Rectal smooth muscle tissue (tissue), 1 donor: ENCODE data around the gene WDR33.

Experiments used
- H3K27ac ChIP-seq: one replicate; pipeline ENCODE4 v1.7.0; 2013; ENCODE audit warnings: low read depth, low read length, inconsistent platforms
- H3K27me3 ChIP-seq: one replicate; pipeline ENCODE4 v1.7.0; 2013; ENCODE audit warnings: low read length; ENCODE audit not compliant: control insufficient read depth, insufficient read depth
- H3K36me3 ChIP-seq: one replicate; pipeline ENCODE4 v1.7.0; 2013; ENCODE audit warnings: low read length; ENCODE audit not compliant: control insufficient read depth, insufficient read depth
- H3K4me1 ChIP-seq: one replicate; pipeline ENCODE4 v1.7.0; 2013; ENCODE audit warnings: low read length; ENCODE audit not compliant: control insufficient read depth, insufficient read depth
- H3K4me3 ChIP-seq: one replicate; pipeline ENCODE4 v1.7.0; 2013; ENCODE audit warnings: low read length
- H3K9ac ChIP-seq: one replicate; pipeline ENCODE4 v1.7.0; 2013; ENCODE audit warnings: low read length

Gene WDR33

GRCh38 chr2:127690696-127691095 lies 120.3 kb downstream of the WDR33 start:
- H3K27me3 ChIP-seq: no peaks in the 10 kb centered on the region
- H3K4me3 ChIP-seq: no peak overlapping the region
- H3K9ac ChIP-seq: no peak overlapping the region
- no peaks in the 10 kb centered on the region for H3K36me3 ChIP-seq
- H3K4me1 ChIP-seq: no peaks in the 10 kb centered on the region
- no peak overlapping the region for H3K27ac ChIP-seq

DNA sequence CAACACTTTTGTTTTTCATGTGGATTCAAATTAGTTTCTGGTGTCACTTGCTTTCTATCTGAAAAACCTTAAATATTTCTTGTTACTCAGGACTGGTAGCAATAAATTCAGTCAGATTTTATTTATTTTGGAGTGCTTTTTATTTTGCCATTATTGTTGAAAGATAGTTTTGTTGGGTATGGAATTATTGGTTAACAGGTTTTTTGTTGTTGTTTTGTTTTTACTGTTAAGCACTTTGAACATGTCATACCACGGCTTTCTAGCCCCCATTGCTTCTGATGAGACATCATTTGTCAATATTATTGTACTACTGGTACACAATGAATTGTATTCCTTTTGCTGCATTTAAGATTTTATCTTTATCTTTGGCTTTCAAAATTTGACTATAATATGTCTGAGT lies 122.6 kb downstream of the WDR33 start:
- Histone ChIP-seq H3K36me3 (no peaks in the 10 kb centered on the region), H3K9ac (no peak overlapping the region), H3K27ac (no peak overlapping the region), H3K27me3 (no peaks in the 10 kb centered on the region), H3K4me3 (no peak overlapping the region), H3K4me1 (peaks cover 6% of the 10 kb centered on the region)

DNA sequence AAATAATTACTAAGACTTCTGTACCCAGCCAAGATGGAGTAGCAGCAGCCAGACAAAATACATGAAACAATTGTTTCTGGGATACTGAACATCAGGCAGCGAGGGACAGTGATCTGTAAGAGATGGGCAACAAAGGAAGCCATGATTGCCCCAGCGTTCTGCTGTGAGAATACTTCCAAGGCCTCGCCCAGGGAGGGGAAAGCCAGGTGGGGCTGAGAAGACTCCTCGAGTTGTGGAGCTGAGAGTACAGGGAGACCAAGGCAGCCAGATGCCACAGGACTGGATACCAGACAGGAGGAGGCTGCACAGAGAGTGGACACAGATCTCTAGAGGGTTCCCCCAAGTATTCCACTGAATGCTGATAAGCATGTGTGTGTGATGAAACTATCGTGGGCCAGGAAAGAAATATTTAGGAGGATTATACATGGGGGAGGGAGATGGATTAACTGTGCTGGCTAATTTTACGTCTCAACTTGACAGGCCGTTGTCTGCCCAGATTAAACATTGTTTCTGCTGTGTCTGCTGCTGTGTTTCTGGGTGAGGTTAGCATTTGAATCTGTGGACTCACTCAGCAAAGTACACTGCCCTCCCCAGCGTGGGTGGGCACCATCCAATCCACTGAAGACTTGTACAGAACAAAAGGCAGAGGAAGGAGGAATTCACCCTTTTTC lies 125.4 kb downstream of the WDR33 start:
- no peak overlapping the region for H3K9ac ChIP-seq
- no peaks in the 10 kb centered on the region for H3K27me3 ChIP-seq
- H3K4me1 ChIP-seq: peaks cover 27% of the 10 kb centered on the region
- peak overlapping the region; percentile 53 for H3K27ac ChIP-seq
- H3K4me3 ChIP-seq: no peak overlapping the region
- H3K36me3 ChIP-seq: no peaks in the 10 kb centered on the region

DNA sequence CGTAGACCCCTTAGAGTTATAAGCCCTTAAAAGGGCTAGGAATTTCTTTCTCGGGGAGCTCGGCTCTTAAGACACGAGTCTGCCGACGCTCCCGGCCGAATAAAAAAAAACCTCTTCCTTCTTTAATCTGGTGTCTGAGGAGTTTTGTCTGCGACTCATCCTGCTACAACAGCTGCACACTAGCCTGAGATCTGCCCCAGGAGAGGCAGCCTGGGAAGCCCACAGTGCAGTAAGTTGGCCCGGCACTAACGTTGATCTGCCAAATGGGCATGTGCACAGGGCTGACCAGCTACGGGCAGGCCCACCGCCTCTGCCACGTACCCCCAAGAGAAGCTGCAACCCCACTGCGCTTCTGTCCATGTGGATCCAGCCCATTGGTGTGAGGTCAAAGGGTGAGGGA lies 127.2 kb downstream of the WDR33 start:
- H3K27me3 ChIP-seq: no peaks in the 10 kb centered on the region

GRCh38 chr2:127683056-127683455 lies 127.9 kb downstream of the WDR33 start:
- H3K4me3 ChIP-seq: no peak overlapping the region
- no peaks in the 10 kb centered on the region for H3K27me3 ChIP-seq
- H3K9ac ChIP-seq: no peak overlapping the region
- H3K36me3 ChIP-seq: no peaks in the 10 kb centered on the region
- peaks cover 27% of the 10 kb centered on the region for H3K4me1 ChIP-seq
- peak overlapping the region; percentile 93 for H3K27ac ChIP-seq

More for the DNA sequence above, 127.2 kb downstream of the WDR33 start:
- Histone ChIP-seq H3K4me1 (peaks cover 27% of the 10 kb centered on the region), H3K9ac (no peak overlapping the region), H3K27ac (peak overlapping the region; percentile 93), H3K36me3 (no peaks in the 10 kb centered on the region), H3K4me3 (no peak overlapping the region)

GRCh38 chr2:127681976-127682857 lies 128.8 kb downstream of the WDR33 start:
- Histone ChIP-seq H3K27ac (peak overlapping the region; percentile 93), H3K9ac (no peak overlapping the region), H3K4me3 (no peak overlapping the region), H3K4me1 (peaks cover 29% of the 10 kb centered on the region), H3K27me3 (no peaks in the 10 kb centered on the region), H3K36me3 (no peaks in the 10 kb centered on the region)

GRCh38 chr2:127681288-127681804 lies 129.6 kb downstream of the WDR33 start:
- peak overlapping the region; percentile 49 for H3K4me3 ChIP-seq

GRCh38 chr2:127680706-127681287 lies 130.2 kb downstream of the WDR33 start:
- Histone ChIP-seq H3K9ac (no peak overlapping the region), H3K4me3 (peak overlapping the region; percentile 49), H3K4me1 (peaks cover 35% of the 10 kb centered on the region), H3K27me3 (no peaks in the 10 kb centered on the region), H3K36me3 (no peaks in the 10 kb centered on the region), H3K27ac (peak overlapping the region; percentile 93)

More at GRCh38 chr2:127681288-127681804, 129.6 kb downstream of the WDR33 start:
- Histone ChIP-seq H3K27me3 (no peaks in the 10 kb centered on the region), H3K36me3 (no peaks in the 10 kb centered on the region), H3K27ac (peak overlapping the region; percentile 93), H3K4me1 (peaks cover 35% of the 10 kb centered on the region), H3K9ac (no peak overlapping the region)

- Histone ChIP-seq H3K4me1 (peaks cover 35% of the 10 kb centered on the region), H3K9ac (no peak overlapping the region), H3K4me3 (no peak overlapping the region), H3K27me3 (no peaks in the 10 kb centered on the region), H3K27ac (no peak overlapping the region), H3K36me3 (no peaks in the 10 kb centered on the region)
These were observed 131.2 kb downstream of the WDR33 start for GRCh38 chr2:127679680-127680361.

GRCh38 chr2:127678991-127679390 lies 132.0 kb downstream of the WDR33 start:
- Histone ChIP-seq H3K27me3 (no peaks in the 10 kb centered on the region), H3K36me3 (no peaks in the 10 kb centered on the region), H3K4me3 (no peak overlapping the region), H3K9ac (no peak overlapping the region), H3K27ac (no peak overlapping the region), H3K4me1 (peaks cover 32% of the 10 kb centered on the region)

DNA sequence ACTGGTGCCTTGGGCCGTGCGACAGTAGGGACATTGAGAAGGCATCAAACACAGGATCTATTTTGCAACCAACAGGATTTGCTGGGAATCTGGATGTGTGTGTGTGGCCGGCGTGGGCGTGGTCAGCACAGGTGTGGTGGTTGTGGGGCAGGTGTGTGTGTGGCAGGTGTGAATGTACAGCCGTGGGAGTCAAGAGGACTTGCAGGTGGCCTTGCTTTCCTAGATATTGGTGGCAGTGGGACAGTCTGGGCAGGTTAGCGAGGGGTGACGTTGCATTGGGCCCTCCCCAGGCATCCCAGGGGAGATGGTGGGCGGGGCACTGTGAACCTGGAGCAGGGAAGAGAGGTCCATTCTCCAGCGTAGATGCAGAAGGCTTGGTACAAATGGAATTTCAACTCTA lies 132.4 kb downstream of the WDR33 start:
- no peak overlapping the region for H3K4me3 ChIP-seq
- H3K4me1 ChIP-seq: peaks cover 29% of the 10 kb centered on the region
- H3K36me3 ChIP-seq: no peaks in the 10 kb centered on the region
- H3K27ac ChIP-seq: no peak overlapping the region
- no peak overlapping the region for H3K9ac ChIP-seq
- no peaks in the 10 kb centered on the region for H3K27me3 ChIP-seq

GRCh38 chr2:127676906-127677305 lies 134.1 kb downstream of the WDR33 start:
- Histone ChIP-seq H3K36me3 (peaks cover 1% of the 10 kb centered on the region), H3K27ac (peak overlapping the region; percentile 80), H3K4me3 (no peak overlapping the region), H3K4me1 (peaks cover 24% of the 10 kb centered on the region), H3K9ac (no peak overlapping the region), H3K27me3 (no peaks in the 10 kb centered on the region)
